ENCODE measurements around the gene MAST4. TPM values are rescaled to one million over a fixed set of nuclear protein-coding genes. Genes with fewer than 3 reads are reported as not detected.

MAST4 gene
- total and polyA plus RNA-seq, 2 of the 13 experiments (the other 11 are each of a cell fraction or from before 2014, with no cell fraction given) = 3.4 to 3.7 TPM

DNA sequence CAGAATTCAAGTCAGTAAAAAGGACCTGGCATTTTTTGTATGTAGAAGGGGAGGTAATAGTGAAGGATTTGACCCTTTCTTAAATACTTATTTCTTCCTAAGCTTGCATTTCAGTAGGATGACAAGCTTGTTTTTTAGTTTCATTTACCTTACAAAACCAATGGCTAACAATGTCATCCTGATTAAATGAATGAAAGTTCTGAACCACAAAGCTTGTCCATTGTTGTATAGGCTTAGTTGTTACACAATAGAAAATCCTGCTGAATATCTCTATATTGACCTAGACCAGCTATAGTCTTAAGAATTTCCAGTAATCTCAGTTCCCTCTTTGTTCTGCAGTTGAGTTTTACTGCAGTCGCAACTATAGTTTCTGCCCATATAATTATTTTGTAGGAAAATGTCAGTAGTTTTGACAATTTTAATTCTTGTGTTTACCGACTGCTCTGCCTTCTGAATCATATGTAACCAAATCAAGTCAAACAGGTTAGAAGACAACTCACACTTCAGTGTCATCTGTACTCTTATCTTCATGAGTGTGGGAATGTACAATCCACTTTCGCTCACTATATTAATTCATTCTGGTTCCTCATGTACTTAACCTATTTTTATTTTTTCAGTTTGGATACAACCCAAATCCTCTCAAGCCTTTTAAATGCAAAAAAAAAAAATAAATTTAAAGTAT lies 404.7 kb downstream of the MAST4 start:
- ATAC-seq (no peak), FAIRE-seq (no peak), DNase-seq (ENCODE audit: low spot score) (no peak)
- Histone ChIP-seq H3K4me3 (replicated peaks in 1 of 3; ENCODE audit: insufficient read depth in 1 of 3, low read depth in 2 of 3, low read length in 3 of 3) (no peak overlapping the region), H3K9ac (ENCODE audit: insufficient read depth, low read depth, low read length) (no peak overlapping the region), H3K27me3 (ENCODE audit: control insufficient read depth in 1 of 2, insufficient read depth in 2 of 2, low read length in 2 of 2) (no peaks in the 10 kb centered on the region), H3K79me2 (ENCODE audit: insufficient read depth, low read length) (peaks cover 6% of the 10 kb centered on the region), H3K4me1 (ENCODE audit: insufficient read depth, low read length) (peaks cover 32% of the 10 kb centered on the region), H3K36me3 (replicated peaks in 1 of 2; ENCODE audit: control insufficient read depth in 1 of 2, insufficient read depth in 2 of 2, low read length in 2 of 2) (no peaks in the 10 kb centered on the region), H3K4me2 (ENCODE audit: low read depth, low read length) (no peak overlapping the region), H3K27ac (ENCODE audit: extremely low read length, insufficient read depth, low read length) (no peak overlapping the region), H2AFZ (ENCODE audit: low read length) (no peak overlapping the region), H4K20me1 (ENCODE audit: insufficient read depth, low read length) (no peaks in the 10 kb centered on the region), H3K9me3 (ENCODE audit: low read length) (no peaks in the 10 kb centered on the region)
- ChIA-PET POLR2A (no interaction called here), CTCF (ENCODE audit: low intra/inter-chr PET ratio, low total read pairs) (no interaction called here)
- BruUV-seq (replicated peaks) = no TSS peak
- in situ Hi-C loops (cut with HindIII; ENCODE audit: extremely low pct_ligation_motif_present, low pct_unique_long_range_greater_than_20kb) = loop anchor here (5.0 kb wide), 1 partner anchor 141 kb away; no protein-coding TSS in a partner anchor
- WGBS (ENCODE audit: low lambda C conversion rate) = 90% methylated on average over 3 of the region's 3 CpGs
- intact Hi-C loops (cut with micrococcal nuclease; ENCODE audit: unreplicated experiment) = no loop called here
- TF ChIP-seq ZFP62 (CRISPR knock-in tag; IDR thresholded peaks at IDR 0.05) (no peak), ZNF615 (CRISPR knock-in tag; IDR thresholded peaks at IDR 0.05; ENCODE audit: borderline replicate concordance) (no peak), FOSL1 (CRISPR knock-in tag; IDR thresholded peaks at IDR 0.05; ENCODE audit: borderline replicate concordance) (no peak), ZBTB8A (CRISPR knock-in tag; IDR thresholded peaks at IDR 0.05; ENCODE audit: borderline replicate concordance, low read depth) (no peak), ISL2 (CRISPR knock-in tag; IDR thresholded peaks at IDR 0.05) (no peak), MEIS1 (CRISPR knock-in tag; IDR thresholded peaks at IDR 0.05; ENCODE audit: borderline replicate concordance) (no peak), ZNF350 (CRISPR knock-in tag; IDR thresholded peaks at IDR 0.05; ENCODE audit: borderline replicate concordance, low read depth) (no peak)

Measured in HepG2 (cell line).